GM23338 (cell line): ENCODE results near the gene C1orf116. TPM values are rescaled to one million over a fixed set of nuclear protein-coding genes. Genes with fewer than 3 reads are reported as not detected.

Source experiments
- ATAC-seq: fragments of 200-7000 bp; cut with Tn5 transposase; 3 replicates; pipeline ENCODE4 v1.9.1; 2020
- DNase-seq: peaks from one replicate; pipeline ENCODE4 v3.0.0-alpha.2; 2015; ENCODE audit warnings: low spot score
- H2AFZ ChIP-seq: fragments of 200-600 bp; sonication (generic); 2 replicates; pipeline ENCODE4 v1.8.0; 2016; ENCODE audit warnings: antibody characterized with exemption, mild to moderate bottlenecking, moderate library complexity
- H3F3A ChIP-seq: fragments of 200-600 bp; sonication (generic); replicated peaks from 2 replicates; pipeline ENCODE4 v1.8.0; 2017; ENCODE audit warnings: antibody characterized with exemption, mixed run types, low read depth
- H3K27ac ChIP-seq: fragments of 200-600 bp; sonication (generic); 2 replicates; pipeline ENCODE4 v1.6.1; 2016; ENCODE audit warnings: low read depth
- H3K27me3 ChIP-seq: fragments of 200-600 bp; sonication (generic); 2 replicates; pipeline ENCODE4 v1.8.0; 2016; ENCODE audit warnings: mild to moderate bottlenecking, mixed run types, moderate library complexity; ENCODE audit not compliant: insufficient read depth
- H3K36me3 ChIP-seq: fragments of 200-600 bp; sonication (generic); 2 replicates; pipeline ENCODE4 v1.8.0; 2016; ENCODE audit warnings: mild to moderate bottlenecking; ENCODE audit not compliant: insufficient read depth
- H3K4me1 ChIP-seq: fragments of 200-600 bp; sonication (generic); 2 replicates; pipeline ENCODE4 v1.8.0; 2016; ENCODE audit warnings: mild to moderate bottlenecking, moderate library complexity; ENCODE audit not compliant: insufficient read depth
- H3K4me2 ChIP-seq: fragments of 200-600 bp; sonication (generic); 2 replicates; pipeline ENCODE4 v1.7.1; 2017; ENCODE audit warnings: mixed run types
- H3K4me3 ChIP-seq: fragments of 200-600 bp; sonication (generic); 2 replicates; pipeline ENCODE4 v1.6.1; 2016; ENCODE audit warnings: mixed run types
- H3K79me2 ChIP-seq: fragments of 200-600 bp; sonication (generic); replicated peaks from 2 replicates; pipeline ENCODE4 v1.8.0; 2017; ENCODE audit warnings: mild to moderate bottlenecking; ENCODE audit not compliant: insufficient read depth
- H3K9me2 ChIP-seq: fragments of 200-600 bp; sonication (generic); 2 replicates; pipeline ENCODE4 v1.8.0; 2017; ENCODE audit not compliant: insufficient read depth
- H4K20me1 ChIP-seq: fragments of 200-600 bp; sonication (generic); replicated peaks from 2 replicates; pipeline ENCODE4 v1.8.0; 2017; ENCODE audit warnings: mild to moderate bottlenecking; ENCODE audit not compliant: insufficient read depth
- H3K27ac Mint-ChIP-seq: 2 replicates; pipeline ENCODE4 v1.8.0; 2020; ENCODE audit warnings: inconsistent platforms, mild to moderate bottlenecking, moderate library complexity, mixed read lengths
- H3K27me3 Mint-ChIP-seq: 3 replicates; pipeline ENCODE4 v1.8.0; 2022; ENCODE audit warnings: low read depth, mild to moderate bottlenecking, moderate library complexity, mixed read lengths, inconsistent platforms; ENCODE audit not compliant: insufficient read depth, poor library complexity
- H3K36me3 Mint-ChIP-seq: 3 replicates; pipeline ENCODE4 v1.8.0; 2021; ENCODE audit warnings: low read depth, mild to moderate bottlenecking, inconsistent platforms, moderate library complexity, mixed read lengths
- H3K4me1 Mint-ChIP-seq: 3 replicates; pipeline ENCODE4 v1.8.0; 2020; ENCODE audit warnings: mild to moderate bottlenecking, inconsistent platforms, mixed read lengths
- H3K4me3 Mint-ChIP-seq: 3 replicates; pipeline ENCODE4 v1.8.0; 2021; ENCODE audit warnings: moderate library complexity, mild to moderate bottlenecking, inconsistent platforms, mixed read lengths
- H3K9me3 Mint-ChIP-seq: 3 replicates; pipeline ENCODE4 v1.8.0; 2020; ENCODE audit warnings: moderate library complexity, mild to moderate bottlenecking, inconsistent platforms, mixed read lengths
- CREB1 ChIP-seq: fragments of 250-450 bp; sonication (Bioruptor Pico); IDR thresholded peaks from 2 replicates; pipeline ENCODE4 v1.5.0; 2020; ENCODE audit warnings: low read depth, mild to moderate bottlenecking, moderate library complexity
- EZH2 ChIP-seq: fragments of 200-600 bp; sonication (generic); IDR thresholded peaks from one replicate; pipeline ENCODE4 v1.8.0; 2017; ENCODE audit warnings: antibody characterized with exemption, mild to moderate bottlenecking, low read depth; ENCODE audit not compliant: unreplicated experiment
- EZH2phosphoT487 ChIP-seq: fragments of 200-600 bp; sonication (generic); IDR thresholded peaks from one replicate; pipeline ENCODE4 v1.8.1; 2018; ENCODE audit warnings: antibody characterized with exemption; ENCODE audit not compliant: unreplicated experiment
- JUNB ChIP-seq: IDR thresholded peaks from one replicate; pipeline ENCODE4 v1.6.1; 2016; ENCODE audit warnings: antibody characterized with exemption; ENCODE audit not compliant: unreplicated experiment
- NANOG ChIP-seq: IDR thresholded peaks from 2 replicates; pipeline ENCODE4 v1.6.1; 2016; ENCODE audit warnings: antibody characterized with exemption, borderline replicate concordance
- POLR2AphosphoS5 ChIP-seq: IDR thresholded peaks from 2 replicates; pipeline ENCODE4 v1.6.1; 2016; ENCODE audit warnings: antibody characterized with exemption, low read depth
- REST ChIP-seq: IDR thresholded peaks from one replicate; pipeline ENCODE4 v1.6.1; 2018; ENCODE audit warnings: antibody characterized with exemption; ENCODE audit not compliant: unreplicated experiment
- STAT1 ChIP-seq: IDR thresholded peaks from one replicate; pipeline ENCODE4 v1.6.1; 2016; ENCODE audit warnings: antibody characterized with exemption; ENCODE audit not compliant: unreplicated experiment
- polyA plus RNA-seq: library from polyadenylated mRNA; unstranded; fragments of >200 nt; fragmentation: Nextera tagmentation; extraction: Ambion mirVana; gene quantifications from 2 replicates; pipeline ENCODE4 v1.2.1, GENCODE V29; 2016
- total RNA-seq: library from RNA; depleted of rRNA; stranded (reverse); fragments of >200 nt; shearing (Covaris generic); gene quantifications from 2 replicates; pipeline ENCODE4 v1.2.3, GENCODE V29; 2014
- TF ChIP-seq, protein P1 (sequence below), 2 experiments: fragments of 200-600 bp in 1 of 2; sonication (generic) in 1 of 2; conservative IDR thresholded peaks; 2 replicates each; pipeline versions ENCODE4 v1.5.1 to v1.6.1; 2016 to 2017; ENCODE audit warnings: antibody characterized with exemption in 2 of 2, low read depth in 2 of 2, mild to moderate bottlenecking in 2 of 2, moderate library complexity in 1 of 2
- TF ChIP-seq, protein P2 (sequence below): IDR thresholded peaks from 2 replicates; pipeline ENCODE4 v1.6.1; 2016; ENCODE audit warnings: antibody characterized with exemption

C1orf116 gene
- total and polyA plus RNA-seq, 2 experiments from 2014 or later = 2.3 to 5.3 TPM

DNA sequence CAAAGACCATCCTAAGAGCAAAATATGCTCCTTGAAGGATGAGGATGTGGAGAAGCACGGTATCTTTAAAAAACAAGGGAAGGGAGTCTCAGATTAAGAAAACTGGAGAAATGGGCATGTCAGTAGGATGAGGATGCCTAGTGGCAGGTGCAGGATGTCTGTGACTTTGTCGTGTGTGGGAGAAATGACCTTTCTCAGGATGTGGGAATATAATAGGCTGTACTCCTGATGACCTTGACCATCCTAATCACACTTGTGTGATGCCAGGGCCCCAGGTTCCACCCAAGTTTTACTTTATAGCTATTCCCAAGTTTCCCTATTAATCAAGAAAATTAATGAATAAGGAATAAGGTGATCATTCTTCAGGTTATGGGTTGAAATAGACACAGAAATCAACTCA, 12.9 kb downstream of the C1orf116 start (continued):
- no peak for TF ChIP-seq REST
- TF ChIP-seq STAT1 = no peak
- no peak for TF ChIP-seq EZH2
- no peak for TF ChIP-seq JUNB
- TF ChIP-seq, protein P1, sequence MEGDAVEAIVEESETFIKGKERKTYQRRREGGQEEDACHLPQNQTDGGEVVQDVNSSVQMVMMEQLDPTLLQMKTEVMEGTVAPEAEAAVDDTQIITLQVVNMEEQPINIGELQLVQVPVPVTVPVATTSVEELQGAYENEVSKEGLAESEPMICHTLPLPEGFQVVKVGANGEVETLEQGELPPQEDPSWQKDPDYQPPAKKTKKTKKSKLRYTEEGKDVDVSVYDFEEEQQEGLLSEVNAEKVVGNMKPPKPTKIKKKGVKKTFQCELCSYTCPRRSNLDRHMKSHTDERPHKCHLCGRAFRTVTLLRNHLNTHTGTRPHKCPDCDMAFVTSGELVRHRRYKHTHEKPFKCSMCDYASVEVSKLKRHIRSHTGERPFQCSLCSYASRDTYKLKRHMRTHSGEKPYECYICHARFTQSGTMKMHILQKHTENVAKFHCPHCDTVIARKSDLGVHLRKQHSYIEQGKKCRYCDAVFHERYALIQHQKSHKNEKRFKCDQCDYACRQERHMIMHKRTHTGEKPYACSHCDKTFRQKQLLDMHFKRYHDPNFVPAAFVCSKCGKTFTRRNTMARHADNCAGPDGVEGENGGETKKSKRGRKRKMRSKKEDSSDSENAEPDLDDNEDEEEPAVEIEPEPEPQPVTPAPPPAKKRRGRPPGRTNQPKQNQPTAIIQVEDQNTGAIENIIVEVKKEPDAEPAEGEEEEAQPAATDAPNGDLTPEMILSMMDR (conservative IDR thresholded peaks at IDR 0.05; ENCODE audit: low read depth in 2 of 2) = no peak

GRCh38 chr1:207019161-207019560, 13.4 kb downstream of the C1orf116 start:
- no peaks in the 10 kb centered on the region for H3K27me3 ChIP-seq
- H3K27me3 Mint-ChIP-seq = peaks cover 3% of the 10 kb centered on the region
- no peak for ATAC-seq
- TF ChIP-seq CREB1 (no peak), EZH2 (no peak), POLR2AphosphoS5 (no peak), REST (no peak), NANOG (no peak), EZH2phosphoT487 (no peak)
- TF ChIP-seq, protein P2, sequence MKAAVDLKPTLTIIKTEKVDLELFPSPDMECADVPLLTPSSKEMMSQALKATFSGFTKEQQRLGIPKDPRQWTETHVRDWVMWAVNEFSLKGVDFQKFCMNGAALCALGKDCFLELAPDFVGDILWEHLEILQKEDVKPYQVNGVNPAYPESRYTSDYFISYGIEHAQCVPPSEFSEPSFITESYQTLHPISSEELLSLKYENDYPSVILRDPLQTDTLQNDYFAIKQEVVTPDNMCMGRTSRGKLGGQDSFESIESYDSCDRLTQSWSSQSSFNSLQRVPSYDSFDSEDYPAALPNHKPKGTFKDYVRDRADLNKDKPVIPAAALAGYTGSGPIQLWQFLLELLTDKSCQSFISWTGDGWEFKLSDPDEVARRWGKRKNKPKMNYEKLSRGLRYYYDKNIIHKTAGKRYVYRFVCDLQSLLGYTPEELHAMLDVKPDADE = no peak

More at GRCh38 chr1:207019161-207019560, 13.4 kb downstream of the C1orf116 start:
- Histone ChIP-seq H3K27ac (no peak overlapping the region), H3K79me2 (no peaks in the 10 kb centered on the region), H3K9me2 (peaks cover 11% of the 10 kb centered on the region; the same call in 1 of the 2 replicates), H4K20me1 (no peaks in the 10 kb centered on the region; the same call in 1 of the 2 replicates), H3K4me2 (no peak overlapping the region), H3K36me3 (no peaks in the 10 kb centered on the region), H2AFZ (no peak overlapping the region), H3K4me1 (no peaks in the 10 kb centered on the region), H3F3A (no peaks in the 10 kb centered on the region), H3K4me3 (no peak overlapping the region)
- H3K36me3 Mint-ChIP-seq = no peaks in the 10 kb centered on the region; the same call in 2 of the 3 replicates
- H3K4me3 Mint-ChIP-seq = no peak overlapping the region
- no peaks in the 10 kb centered on the region for H3K4me1 Mint-ChIP-seq
- no peak overlapping the region for H3K27ac Mint-ChIP-seq
- H3K9me3 Mint-ChIP-seq = no peaks in the 10 kb centered on the region
- DNase-seq = no peak
